Measurements from ENCODE around the gene RPS24.

DNA sequence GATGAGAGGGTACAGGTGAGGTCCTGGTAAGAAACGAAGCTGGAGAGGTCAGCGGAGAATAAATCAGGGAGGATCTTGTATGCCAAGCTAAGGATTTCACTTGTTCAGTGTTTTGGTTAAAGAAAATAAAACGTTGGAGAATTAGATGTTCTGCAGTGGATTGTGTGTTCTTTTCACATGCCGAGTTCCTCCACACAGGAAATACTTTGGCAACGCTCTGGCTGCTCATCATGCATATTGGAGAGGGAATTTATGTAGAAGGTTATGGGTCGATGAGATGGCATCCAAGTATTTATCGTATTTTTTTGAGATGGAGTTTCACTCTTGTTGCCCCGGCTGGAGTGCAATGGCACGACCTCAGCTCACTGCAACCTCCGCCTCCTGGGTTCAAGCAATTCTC lies 11.0 kb downstream of the RPS24 start:
- no peak for TF ChIP-seq CREB1 (IDR thresholded peaks at IDR 0.05; ENCODE audit: low read depth)
- TF ChIP-seq CTCF (IDR thresholded peaks at IDR 0.05 in 2 of 3, conservative IDR thresholded peaks at IDR 0.05 in 1 of 3; ENCODE audit: control insufficient read depth in 2 of 3, extremely low read depth in 1 of 3, insufficient read depth in 1 of 3, low read depth in 3 of 3, low read length in 3 of 3): no peak
- TF ChIP-seq TAF1 (IDR thresholded peaks at IDR 0.05; ENCODE audit: borderline replicate concordance, low read depth, low read length): no peak
- no peak for TF ChIP-seq NRF1 (conservative IDR thresholded peaks at IDR 0.05; ENCODE audit: low read depth, low read length)
- TF ChIP-seq POLR2A (IDR thresholded peaks at IDR 0.05; ENCODE audit: low read depth, low read length): no peak
- TF ChIP-seq HCFC1 (IDR thresholded peaks at IDR 0.05; ENCODE audit: low read length): no peak
- TF ChIP-seq ZNF274 (IDR thresholded peaks at IDR 0.05; ENCODE audit: insufficient read depth, insufficient read length): no peak
- TF ChIP-seq POLR2AphosphoS2 (IDR thresholded peaks at IDR 0.05; ENCODE audit: low read depth, low read length): no peak
- no peak for TF ChIP-seq BMI1 (IDR thresholded peaks at IDR 0.05; ENCODE audit: borderline replicate concordance)
- no peak for TF ChIP-seq KAT2A (conservative IDR thresholded peaks at IDR 0.05; ENCODE audit: control insufficient read depth, low read depth, low read length)
- no peak for TF ChIP-seq CHD2 (IDR thresholded peaks at IDR 0.05; ENCODE audit: borderline replicate concordance, low read depth, low read length)

Measured in GM12878 (cell line).